GM21737 (cell line): ENCODE data around the gene ECT2L.

Experiments
- ATAC-seq: cut with Tn5 transposase; IDR thresholded peaks from one replicate; pipeline ENCODE4 v1.9.1; 2021; ENCODE audit warnings: mild to moderate bottlenecking, moderate library complexity; ENCODE audit not compliant: unreplicated experiment

ECT2L gene

GRCh38 chr6:138857775-138858174, 61.9 kb downstream of the ECT2L start:
- no peak for ATAC-seq

GRCh38 chr6:138862456-138862855, 66.6 kb downstream of the ECT2L start:
- no peak for ATAC-seq

- no peak for ATAC-seq
Observed at GRCh38 chr6:138863321-138863720, 67.4 kb downstream of the ECT2L start.

- no peak for ATAC-seq
Observed at GRCh38 chr6:138864343-138864890, 68.5 kb downstream of the ECT2L start.

GRCh38 chr6:138865480-138866109, 69.7 kb downstream of the ECT2L start:
- no peak for ATAC-seq

- ATAC-seq: no peak
Observed at GRCh38 chr6:138868181-138868580, 72.3 kb downstream of the ECT2L start.

GRCh38 chr6:138869398-138869797, 73.5 kb downstream of the ECT2L start:
- ATAC-seq: no peak

GRCh38 chr6:138873191-138873590, 77.3 kb downstream of the ECT2L start:
- ATAC-seq: no peak

GRCh38 chr6:138882369-138883017, 86.6 kb downstream of the ECT2L start:
- peak; percentile 78 for ATAC-seq

- ATAC-seq: no peak
Observed at GRCh38 chr6:138885156-138885819, 89.4 kb downstream of the ECT2L start.

- no peak for ATAC-seq
Observed at GRCh38 chr6:138891255-138891986, 95.5 kb downstream of the ECT2L start.

GRCh38 chr6:138896104-138896756, 100.3 kb downstream of the ECT2L start:
- no peak for ATAC-seq

- no peak for ATAC-seq
Observed at GRCh38 chr6:138897031-138897430, 101.1 kb downstream of the ECT2L start.

GRCh38 chr6:138907167-138907566, 111.3 kb downstream of the ECT2L start:
- ATAC-seq: no peak

- no peak for ATAC-seq
Observed at GRCh38 chr6:138909511-138909910, 113.6 kb downstream of the ECT2L start.

GRCh38 chr6:138909975-138910374, 114.1 kb downstream of the ECT2L start:
- ATAC-seq: no peak

GRCh38 chr6:138912308-138912707, 116.4 kb downstream of the ECT2L start:
- ATAC-seq: no peak

GRCh38 chr6:138914701-138915100, 118.8 kb downstream of the ECT2L start:
- no peak for ATAC-seq

- ATAC-seq: no peak
Observed at GRCh38 chr6:138920906-138921305, 125.0 kb downstream of the ECT2L start.

GRCh38 chr6:138923561-138923960, 127.7 kb downstream of the ECT2L start:
- no peak for ATAC-seq

- no peak for ATAC-seq
Observed at GRCh38 chr6:138925806-138926205, 129.9 kb downstream of the ECT2L start.
